HEK293 (cell line): ENCODE results near the gene PGBD1.
A peak's percentile ranks its signal among the peaks of the same experiment; 100 is the strongest.

ENCODE experiments used
- CTCF ChIA-PET: fragments of 350-600 bp; formaldehyde crosslinking; extraction: SDS; loops from one replicate; lab custom pipeline; 2021; ENCODE audit warnings: antibody characterized with exemption; lab: Yijun Ruan, JAX
- POLR2A ChIA-PET: fragments of 300-600 bp; formaldehyde crosslinking; extraction: SDS; loops from one replicate; lab custom pipeline; 2020; ENCODE audit warnings: antibody characterized with exemption, inconsistent platforms; lab: Yijun Ruan, JAX
- H3K27ac ChIP-seq: fragments of 200-500 bp; sonication (Bioruptor generic); 2 replicates; pipeline ENCODE4 v1.5.1; 2014; ENCODE audit warnings: low read depth, low read length, control low read depth, inconsistent platforms; ENCODE audit errors: extremely low read depth
- H3K36me3 ChIP-seq, 2 experiments: fragments of 200-500 bp in 1 of 2; sonication (Bioruptor generic) in 1 of 2; 1 replicate in 1 of 2; 2 replicates in 1 of 2; pipeline ENCODE4 v1.5.1; 2014 to 2017; ENCODE audit warnings: inconsistent platforms in 2 of 2, low read length in 2 of 2; ENCODE audit not compliant: control insufficient read depth in 2 of 2, insufficient read depth in 1 of 2
- H3K4me1 ChIP-seq: fragments of 200-500 bp; sonication (Bioruptor generic); 2 replicates; pipeline ENCODE4 v1.5.1; 2014; ENCODE audit warnings: mild to moderate bottlenecking, low read length, inconsistent platforms; ENCODE audit not compliant: control insufficient read depth, insufficient read depth
- H3K4me3 ChIP-seq: 2 replicates; pipeline ENCODE4 v1.5.1; 2011; ENCODE audit warnings: low read depth, mild to moderate bottlenecking, control low read depth, low read length, moderate library complexity
- H3K9me3 ChIP-seq: fragments of 200-500 bp; sonication (Bioruptor generic); 2 replicates; pipeline ENCODE4 v1.5.1; 2014; ENCODE audit warnings: low read depth, low read length, inconsistent platforms; ENCODE audit not compliant: control insufficient read depth, insufficient read depth
- KLF1 ChIP-seq: fragments of 450-650 bp; formaldehyde crosslinking; IDR thresholded peaks from 2 replicates; pipeline ENCODE4 v1.5.1; 2016; ENCODE audit warnings: missing biosample characterization, missing genetic modification characterization
- ZNF174 ChIP-seq: fragments of 450-650 bp; formaldehyde crosslinking; IDR thresholded peaks from 2 replicates; pipeline ENCODE4 v1.5.0; 2017; ENCODE audit warnings: missing biosample characterization, mild to moderate bottlenecking, missing genetic modification characterization
- ZNF350 ChIP-seq: fragments of 450-650 bp; formaldehyde crosslinking; IDR thresholded peaks from 2 replicates; pipeline ENCODE4 v1.5.0; 2017; ENCODE audit warnings: missing biosample characterization, mild to moderate bottlenecking, missing genetic modification characterization
- ZNF394 ChIP-seq: fragments of 450-650 bp; formaldehyde crosslinking; IDR thresholded peaks from 2 replicates; pipeline ENCODE4 v1.5.1; 2016; ENCODE audit warnings: missing biosample characterization, missing genetic modification characterization, mild to moderate bottlenecking, moderate library complexity, borderline replicate concordance
- ZNF514 ChIP-seq: fragments of 450-650 bp; formaldehyde crosslinking; IDR thresholded peaks from 2 replicates; pipeline ENCODE4 v1.5.1; 2016; ENCODE audit warnings: missing biosample characterization, missing genetic modification characterization
- ZNF530 ChIP-seq: fragments of 450-650 bp; formaldehyde crosslinking; IDR thresholded peaks from 2 replicates; pipeline ENCODE4 v1.5.1; 2016; ENCODE audit warnings: low read depth, missing biosample characterization, missing genetic modification characterization
- ZNF747 ChIP-seq: fragments of 450-650 bp; formaldehyde crosslinking; IDR thresholded peaks from 2 replicates; pipeline ENCODE4 v1.5.1; 2016; ENCODE audit warnings: missing biosample characterization, missing genetic modification characterization
- ZNF768 ChIP-seq: fragments of 450-650 bp; formaldehyde crosslinking; IDR thresholded peaks from 2 replicates; pipeline ENCODE4 v1.5.1; 2018; ENCODE audit warnings: missing biosample characterization, mild to moderate bottlenecking, missing genetic modification characterization
- ZSCAN23 ChIP-seq: fragments of 450-650 bp; formaldehyde crosslinking; IDR thresholded peaks from 2 replicates; pipeline ENCODE4 v1.5.1; 2016; ENCODE audit warnings: missing biosample characterization, missing genetic modification characterization
- TF ChIP-seq, protein P1 (sequence below): fragments of 450-650 bp; formaldehyde crosslinking; IDR thresholded peaks from 2 replicates; pipeline ENCODE4 v1.5.1; 2017; ENCODE audit warnings: missing biosample characterization, missing genetic modification characterization
- TF ChIP-seq, protein P2 (sequence below): fragments of 450-650 bp; formaldehyde crosslinking; IDR thresholded peaks from 2 replicates; pipeline ENCODE4 v1.5.1; 2016; ENCODE audit warnings: missing biosample characterization, missing genetic modification characterization, low read depth
- TF ChIP-seq, protein P3 (sequence below): fragments of 450-650 bp; formaldehyde crosslinking; IDR thresholded peaks from 2 replicates; pipeline ENCODE4 v1.5.1; 2016; ENCODE audit warnings: missing biosample characterization, missing genetic modification characterization, borderline replicate concordance
- TF ChIP-seq, protein P4 (sequence below): fragments of 450-650 bp; formaldehyde crosslinking; IDR thresholded peaks from 2 replicates; pipeline ENCODE4 v1.5.1; 2016; ENCODE audit warnings: missing biosample characterization, missing genetic modification characterization
- TF ChIP-seq, protein P5 (sequence below): fragments of 450-650 bp; formaldehyde crosslinking; IDR thresholded peaks from 2 replicates; pipeline ENCODE4 v1.5.1; 2016; ENCODE audit warnings: missing biosample characterization, missing genetic modification characterization
- TF ChIP-seq, protein P6 (sequence below): fragments of 450-650 bp; formaldehyde crosslinking; optimal IDR thresholded peaks from 2 replicates; pipeline ENCODE3; 2016; ENCODE audit warnings: missing biosample characterization, mild to moderate bottlenecking, missing genetic modification characterization

The PGBD1 gene

DNA sequence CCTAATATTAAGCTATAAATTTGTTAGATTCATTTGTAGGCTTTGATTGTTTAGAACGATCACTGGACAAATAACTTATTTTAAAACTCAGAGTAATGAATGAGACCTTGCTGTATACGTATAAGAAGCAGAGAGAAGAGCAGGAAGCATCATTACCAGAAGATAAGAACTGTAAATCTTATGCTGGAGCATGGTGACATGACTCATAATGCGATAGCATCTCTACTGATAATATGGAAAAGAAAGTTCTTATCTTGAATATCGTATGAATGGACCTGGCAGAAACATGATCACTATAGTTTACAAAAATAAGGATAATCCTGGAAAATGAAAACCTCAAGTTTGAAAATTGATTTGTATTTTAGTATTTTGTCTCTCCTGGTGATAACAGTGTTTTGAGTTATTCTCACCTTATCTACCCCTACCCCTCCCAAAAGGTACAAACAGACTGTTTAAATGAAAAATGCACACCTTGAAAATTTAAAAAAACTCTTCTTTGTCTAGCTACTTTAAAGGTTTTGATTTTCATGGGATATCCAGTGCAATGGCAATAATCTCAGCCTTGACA, 16.5 kb upstream of the PGBD1 start (continued):
- TF ChIP-seq, protein P1, sequence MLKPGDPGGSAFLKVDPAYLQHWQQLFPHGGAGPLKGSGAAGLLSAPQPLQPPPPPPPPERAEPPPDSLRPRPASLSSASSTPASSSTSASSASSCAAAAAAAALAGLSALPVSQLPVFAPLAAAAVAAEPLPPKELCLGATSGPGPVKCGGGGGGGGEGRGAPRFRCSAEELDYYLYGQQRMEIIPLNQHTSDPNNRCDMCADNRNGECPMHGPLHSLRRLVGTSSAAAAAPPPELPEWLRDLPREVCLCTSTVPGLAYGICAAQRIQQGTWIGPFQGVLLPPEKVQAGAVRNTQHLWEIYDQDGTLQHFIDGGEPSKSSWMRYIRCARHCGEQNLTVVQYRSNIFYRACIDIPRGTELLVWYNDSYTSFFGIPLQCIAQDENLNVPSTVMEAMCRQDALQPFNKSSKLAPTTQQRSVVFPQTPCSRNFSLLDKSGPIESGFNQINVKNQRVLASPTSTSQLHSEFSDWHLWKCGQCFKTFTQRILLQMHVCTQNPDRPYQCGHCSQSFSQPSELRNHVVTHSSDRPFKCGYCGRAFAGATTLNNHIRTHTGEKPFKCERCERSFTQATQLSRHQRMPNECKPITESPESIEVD: peak; percentile 59
- TF ChIP-seq, protein P2, sequence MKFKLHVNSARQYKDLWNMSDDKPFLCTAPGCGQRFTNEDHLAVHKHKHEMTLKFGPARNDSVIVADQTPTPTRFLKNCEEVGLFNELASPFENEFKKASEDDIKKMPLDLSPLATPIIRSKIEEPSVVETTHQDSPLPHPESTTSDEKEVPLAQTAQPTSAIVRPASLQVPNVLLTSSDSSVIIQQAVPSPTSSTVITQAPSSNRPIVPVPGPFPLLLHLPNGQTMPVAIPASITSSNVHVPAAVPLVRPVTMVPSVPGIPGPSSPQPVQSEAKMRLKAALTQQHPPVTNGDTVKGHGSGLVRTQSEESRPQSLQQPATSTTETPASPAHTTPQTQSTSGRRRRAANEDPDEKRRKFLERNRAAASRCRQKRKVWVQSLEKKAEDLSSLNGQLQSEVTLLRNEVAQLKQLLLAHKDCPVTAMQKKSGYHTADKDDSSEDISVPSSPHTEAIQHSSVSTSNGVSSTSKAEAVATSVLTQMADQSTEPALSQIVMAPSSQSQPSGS: no peak
- TF ChIP-seq ZNF768 (no peak), ZNF394 (tag by site-specific recombination) (no peak), ZNF174 (tag by site-specific recombination) (no peak)

DNA sequence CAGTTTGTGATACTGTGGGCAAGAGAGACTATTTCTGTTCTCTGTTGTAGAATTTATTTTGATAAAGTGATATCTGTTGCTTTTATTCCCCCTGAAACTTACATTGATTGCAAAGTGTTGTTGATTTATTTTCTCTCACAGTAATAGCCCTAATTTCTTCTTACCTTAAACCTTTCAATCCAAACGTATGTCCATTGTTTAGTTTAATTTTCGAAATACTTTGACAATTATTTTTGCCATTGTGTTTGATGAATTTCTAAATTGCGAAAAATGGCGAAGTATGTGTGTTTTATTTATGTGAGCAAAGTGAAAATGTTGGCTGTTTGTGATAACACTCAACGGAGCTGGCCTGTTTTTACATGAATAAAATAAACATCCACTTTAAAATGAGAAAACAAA, 14.8 kb upstream of the PGBD1 start:
- H3K9me3 ChIP-seq: no peaks in the 10 kb centered on the region
- peaks cover 20% of the 10 kb centered on the region; the same call in 1 of the 2 replicates for H3K4me1 ChIP-seq
- peak overlapping the region; percentile 89 for H3K4me3 ChIP-seq
- ChIA-PET CTCF (interaction anchor here (0.7 to 3.3 kb wide), 4 partner anchors 14 to 319 kb away, joined by 4 to 19 read pairs (median 6); partner anchors contain the start of gene PGBD1), POLR2A (interaction anchor here (0.7 to 3.4 kb wide), 25 partner anchors 9 to 340 kb away, joined by 3 to 62 read pairs (median 5); partner anchors contain the start of genes PGBD1, ZKSCAN3, ZKSCAN4 and ZKSCAN8)
- peaks cover 0 to 2% of the 10 kb centered on the region in 2 experiments; a peak in 1 of 3 replicates for H3K36me3 ChIP-seq
- peak overlapping the region; percentile 77; the same call in 1 of the 2 replicates for H3K27ac ChIP-seq
- no peak for TF ChIP-seq KLF1
- TF ChIP-seq, protein P3, sequence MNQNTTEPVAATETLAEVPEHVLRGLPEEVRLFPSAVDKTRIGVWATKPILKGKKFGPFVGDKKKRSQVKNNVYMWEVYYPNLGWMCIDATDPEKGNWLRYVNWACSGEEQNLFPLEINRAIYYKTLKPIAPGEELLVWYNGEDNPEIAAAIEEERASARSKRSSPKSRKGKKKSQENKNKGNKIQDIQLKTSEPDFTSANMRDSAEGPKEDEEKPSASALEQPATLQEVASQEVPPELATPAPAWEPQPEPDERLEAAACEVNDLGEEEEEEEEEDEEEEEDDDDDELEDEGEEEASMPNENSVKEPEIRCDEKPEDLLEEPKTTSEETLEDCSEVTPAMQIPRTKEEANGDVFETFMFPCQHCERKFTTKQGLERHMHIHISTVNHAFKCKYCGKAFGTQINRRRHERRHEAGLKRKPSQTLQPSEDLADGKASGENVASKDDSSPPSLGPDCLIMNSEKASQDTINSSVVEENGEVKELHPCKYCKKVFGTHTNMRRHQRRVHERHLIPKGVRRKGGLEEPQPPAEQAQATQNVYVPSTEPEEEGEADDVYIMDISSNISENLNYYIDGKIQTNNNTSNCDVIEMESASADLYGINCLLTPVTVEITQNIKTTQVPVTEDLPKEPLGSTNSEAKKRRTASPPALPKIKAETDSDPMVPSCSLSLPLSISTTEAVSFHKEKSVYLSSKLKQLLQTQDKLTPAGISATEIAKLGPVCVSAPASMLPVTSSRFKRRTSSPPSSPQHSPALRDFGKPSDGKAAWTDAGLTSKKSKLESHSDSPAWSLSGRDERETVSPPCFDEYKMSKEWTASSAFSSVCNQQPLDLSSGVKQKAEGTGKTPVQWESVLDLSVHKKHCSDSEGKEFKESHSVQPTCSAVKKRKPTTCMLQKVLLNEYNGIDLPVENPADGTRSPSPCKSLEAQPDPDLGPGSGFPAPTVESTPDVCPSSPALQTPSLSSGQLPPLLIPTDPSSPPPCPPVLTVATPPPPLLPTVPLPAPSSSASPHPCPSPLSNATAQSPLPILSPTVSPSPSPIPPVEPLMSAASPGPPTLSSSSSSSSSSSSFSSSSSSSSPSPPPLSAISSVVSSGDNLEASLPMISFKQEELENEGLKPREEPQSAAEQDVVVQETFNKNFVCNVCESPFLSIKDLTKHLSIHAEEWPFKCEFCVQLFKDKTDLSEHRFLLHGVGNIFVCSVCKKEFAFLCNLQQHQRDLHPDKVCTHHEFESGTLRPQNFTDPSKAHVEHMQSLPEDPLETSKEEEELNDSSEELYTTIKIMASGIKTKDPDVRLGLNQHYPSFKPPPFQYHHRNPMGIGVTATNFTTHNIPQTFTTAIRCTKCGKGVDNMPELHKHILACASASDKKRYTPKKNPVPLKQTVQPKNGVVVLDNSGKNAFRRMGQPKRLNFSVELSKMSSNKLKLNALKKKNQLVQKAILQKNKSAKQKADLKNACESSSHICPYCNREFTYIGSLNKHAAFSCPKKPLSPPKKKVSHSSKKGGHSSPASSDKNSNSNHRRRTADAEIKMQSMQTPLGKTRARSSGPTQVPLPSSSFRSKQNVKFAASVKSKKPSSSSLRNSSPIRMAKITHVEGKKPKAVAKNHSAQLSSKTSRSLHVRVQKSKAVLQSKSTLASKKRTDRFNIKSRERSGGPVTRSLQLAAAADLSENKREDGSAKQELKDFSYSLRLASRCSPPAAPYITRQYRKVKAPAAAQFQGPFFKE (tag by site-specific recombination): no peak
- no peak for TF ChIP-seq ZNF514 (tag by site-specific recombination)

DNA sequence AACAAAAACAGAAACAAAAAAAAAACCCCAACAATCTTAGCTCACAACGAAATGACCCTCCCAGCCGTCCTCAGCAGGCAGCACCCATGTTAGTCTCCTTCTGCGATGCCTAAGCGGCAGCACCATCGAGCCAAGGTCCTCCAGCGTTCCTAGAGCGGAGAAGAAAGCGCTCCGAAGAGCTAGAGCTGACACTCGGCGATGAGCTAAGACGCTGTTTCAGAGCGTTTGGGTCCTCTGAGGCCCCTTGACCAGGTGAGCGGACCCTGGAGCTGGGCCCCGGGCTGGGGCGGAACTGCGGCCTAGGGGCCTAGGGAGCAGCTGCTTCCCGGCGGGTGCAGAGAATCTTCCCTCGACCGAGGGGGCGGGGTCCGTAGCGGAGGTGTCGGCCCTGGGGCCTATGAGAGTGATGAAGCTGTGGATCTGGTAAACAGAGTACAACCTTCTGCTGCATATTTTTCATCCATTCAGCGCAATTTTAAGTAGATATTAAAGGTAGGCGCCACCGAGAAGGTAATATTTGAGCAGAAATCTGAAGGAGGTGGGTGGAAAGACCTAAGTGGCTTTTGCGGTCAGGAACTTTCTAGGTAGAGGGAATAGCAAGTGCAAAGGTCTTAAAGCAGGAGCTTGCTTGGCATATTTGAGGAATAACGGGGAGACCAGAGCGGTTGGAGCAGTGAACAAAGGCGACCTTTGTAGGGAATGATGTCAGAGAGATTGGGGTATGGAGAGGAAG, 14.2 kb upstream of the PGBD1 start, which contains the start of gene ZSCAN26:
Gene ZSCAN26 (plus strand): TSS at position 182 of the 733 bp plus-strand sequence. CDS start 4,777 bp downstream, outside the sequence.
- Histone ChIP-seq H3K36me3 (peaks cover 0 to 7% of the 10 kb centered on the region in 2 experiments; a peak in 1 of 3 replicates), H3K9me3 (no peaks in the 10 kb centered on the region), H3K4me3 (peak within 1 kb of the TSS; percentile 89), H3K4me1 (peaks cover 20% of the 10 kb centered on the region; the same call in 1 of the 2 replicates), H3K27ac (peak within 1 kb of the TSS; percentile 77)
- ChIA-PET CTCF (interaction anchor here (0.6 to 3.3 kb wide), 8 partner anchors 12 to 1417 kb away, joined by 3 to 19 read pairs (median 4); partner anchors contain the start of gene PGBD1), POLR2A (interaction anchor here (0.6 to 3.4 kb wide), 28 partner anchors 8 to 429 kb away, joined by 3 to 62 read pairs (median 4); partner anchors contain the start of genes PGBD1, ZKSCAN3, ZKSCAN4 and ZKSCAN8)
- TF ChIP-seq, protein P4, sequence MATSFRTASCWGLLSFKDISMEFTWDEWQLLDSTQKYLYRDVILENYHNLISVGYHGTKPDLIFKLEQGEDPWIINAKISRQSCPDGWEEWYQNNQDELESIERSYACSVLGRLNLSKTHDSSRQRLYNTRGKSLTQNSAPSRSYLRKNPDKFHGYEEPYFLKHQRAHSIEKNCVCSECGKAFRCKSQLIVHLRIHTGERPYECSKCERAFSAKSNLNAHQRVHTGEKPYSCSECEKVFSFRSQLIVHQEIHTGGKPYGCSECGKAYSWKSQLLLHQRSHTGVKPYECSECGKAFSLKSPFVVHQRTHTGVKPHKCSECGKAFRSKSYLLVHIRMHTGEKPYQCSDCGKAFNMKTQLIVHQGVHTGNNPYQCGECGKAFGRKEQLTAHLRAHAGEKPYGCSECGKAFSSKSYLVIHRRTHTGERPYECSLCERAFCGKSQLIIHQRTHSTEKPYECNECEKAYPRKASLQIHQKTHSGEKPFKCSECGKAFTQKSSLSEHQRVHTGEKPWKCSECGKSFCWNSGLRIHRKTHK (tag by site-specific recombination): no peak
- TF ChIP-seq, protein P5, sequence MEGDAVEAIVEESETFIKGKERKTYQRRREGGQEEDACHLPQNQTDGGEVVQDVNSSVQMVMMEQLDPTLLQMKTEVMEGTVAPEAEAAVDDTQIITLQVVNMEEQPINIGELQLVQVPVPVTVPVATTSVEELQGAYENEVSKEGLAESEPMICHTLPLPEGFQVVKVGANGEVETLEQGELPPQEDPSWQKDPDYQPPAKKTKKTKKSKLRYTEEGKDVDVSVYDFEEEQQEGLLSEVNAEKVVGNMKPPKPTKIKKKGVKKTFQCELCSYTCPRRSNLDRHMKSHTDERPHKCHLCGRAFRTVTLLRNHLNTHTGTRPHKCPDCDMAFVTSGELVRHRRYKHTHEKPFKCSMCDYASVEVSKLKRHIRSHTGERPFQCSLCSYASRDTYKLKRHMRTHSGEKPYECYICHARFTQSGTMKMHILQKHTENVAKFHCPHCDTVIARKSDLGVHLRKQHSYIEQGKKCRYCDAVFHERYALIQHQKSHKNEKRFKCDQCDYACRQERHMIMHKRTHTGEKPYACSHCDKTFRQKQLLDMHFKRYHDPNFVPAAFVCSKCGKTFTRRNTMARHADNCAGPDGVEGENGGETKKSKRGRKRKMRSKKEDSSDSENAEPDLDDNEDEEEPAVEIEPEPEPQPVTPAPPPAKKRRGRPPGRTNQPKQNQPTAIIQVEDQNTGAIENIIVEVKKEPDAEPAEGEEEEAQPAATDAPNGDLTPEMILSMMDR (tag by site-specific recombination): no peak
- TF ChIP-seq KLF1 (peak; percentile 60; the same call in 1 of the 2 replicates), ZNF530 (tag by site-specific recombination) (no peak), ZNF747 (tag by site-specific recombination) (no peak), ZNF350 (tag by site-specific recombination) (no peak), ZSCAN23 (no peak)
- TF ChIP-seq, protein P6, sequence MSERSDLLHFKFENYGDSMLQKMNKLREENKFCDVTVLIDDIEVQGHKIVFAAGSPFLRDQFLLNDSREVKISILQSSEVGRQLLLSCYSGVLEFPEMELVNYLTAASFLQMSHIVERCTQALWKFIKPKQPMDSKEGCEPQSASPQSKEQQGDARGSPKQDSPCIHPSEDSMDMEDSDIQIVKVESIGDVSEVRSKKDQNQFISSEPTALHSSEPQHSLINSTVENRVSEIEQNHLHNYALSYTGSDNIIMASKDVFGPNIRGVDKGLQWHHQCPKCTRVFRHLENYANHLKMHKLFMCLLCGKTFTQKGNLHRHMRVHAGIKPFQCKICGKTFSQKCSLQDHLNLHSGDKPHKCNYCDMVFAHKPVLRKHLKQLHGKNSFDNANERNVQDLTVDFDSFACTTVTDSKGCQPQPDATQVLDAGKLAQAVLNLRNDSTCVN (tag by site-specific recombination): peak; percentile 32
